Ishikawa (cell line): ENCODE data around the gene APBA1.

Experiments used
- CEBPB ChIP-seq: IDR thresholded peaks from 2 replicates; pipeline ENCODE4 v1.6.1; 2012
- CREB1 ChIP-seq: IDR thresholded peaks from 2 replicates; pipeline ENCODE4 v1.6.1; 2012; ENCODE audit warnings: low read depth
- EGR1 ChIP-seq: IDR thresholded peaks from 2 replicates; pipeline ENCODE4 v1.6.1; 2012
- EP300 ChIP-seq: IDR thresholded peaks from 2 replicates; pipeline ENCODE4 v1.6.1; 2012; ENCODE audit warnings: borderline replicate concordance
- FOXM1 ChIP-seq: IDR thresholded peaks from 2 replicates; pipeline ENCODE4 v1.6.1; 2012; ENCODE audit warnings: low read depth, borderline replicate concordance
- MAX ChIP-seq: IDR thresholded peaks from 2 replicates; pipeline ENCODE4 v1.6.1; 2012
- NFIC ChIP-seq: IDR thresholded peaks from 2 replicates; pipeline ENCODE4 v1.6.1; 2012
- RAD21 ChIP-seq: IDR thresholded peaks from 2 replicates; pipeline ENCODE4 v1.6.1; 2012; ENCODE audit warnings: low read depth
- TAF1 ChIP-seq: IDR thresholded peaks from 2 replicates; pipeline ENCODE4 v1.6.1; 2012; ENCODE audit warnings: low read depth, mild to moderate bottlenecking
- TCF12 ChIP-seq: IDR thresholded peaks from 2 replicates; pipeline ENCODE4 v1.6.1; 2012; ENCODE audit warnings: low read depth
- TEAD4 ChIP-seq: IDR thresholded peaks from 2 replicates; pipeline ENCODE4 v1.6.1; 2012
- USF1 ChIP-seq: IDR thresholded peaks from 2 replicates; pipeline ENCODE4 v1.6.1; 2012
- YY1 ChIP-seq: IDR thresholded peaks from 2 replicates; pipeline ENCODE4 v1.6.1; 2012; ENCODE audit warnings: low read depth
- ZBTB7A ChIP-seq: IDR thresholded peaks from 2 replicates; pipeline ENCODE4 v1.6.1; 2012; ENCODE audit warnings: low read depth
- TF ChIP-seq, protein P1 (sequence below): IDR thresholded peaks from 2 replicates; pipeline ENCODE4 v1.6.1; 2012; ENCODE audit warnings: low read depth, mild to moderate bottlenecking

APBA1 gene

DNA sequence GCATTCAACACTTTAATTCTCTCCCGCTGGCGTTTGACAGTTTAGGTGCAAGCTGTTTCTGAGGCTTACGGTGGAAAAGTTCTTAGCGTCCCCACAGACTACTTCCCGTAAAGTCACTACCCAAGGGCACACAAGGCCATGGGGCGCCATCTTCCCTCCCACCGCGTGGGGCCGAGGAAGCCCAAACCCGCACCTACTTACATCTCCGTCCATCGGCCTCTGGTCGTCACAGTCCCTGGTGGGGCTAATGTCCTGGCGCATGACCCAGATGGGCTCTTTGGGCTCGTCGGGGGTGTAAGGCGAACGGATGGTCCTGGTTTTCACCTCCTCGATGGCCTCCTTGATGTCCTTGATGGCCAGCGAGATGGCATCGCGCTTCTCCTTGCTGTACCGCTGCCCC is 156.4 kb downstream of the APBA1 start:
- TF ChIP-seq, protein P1, sequence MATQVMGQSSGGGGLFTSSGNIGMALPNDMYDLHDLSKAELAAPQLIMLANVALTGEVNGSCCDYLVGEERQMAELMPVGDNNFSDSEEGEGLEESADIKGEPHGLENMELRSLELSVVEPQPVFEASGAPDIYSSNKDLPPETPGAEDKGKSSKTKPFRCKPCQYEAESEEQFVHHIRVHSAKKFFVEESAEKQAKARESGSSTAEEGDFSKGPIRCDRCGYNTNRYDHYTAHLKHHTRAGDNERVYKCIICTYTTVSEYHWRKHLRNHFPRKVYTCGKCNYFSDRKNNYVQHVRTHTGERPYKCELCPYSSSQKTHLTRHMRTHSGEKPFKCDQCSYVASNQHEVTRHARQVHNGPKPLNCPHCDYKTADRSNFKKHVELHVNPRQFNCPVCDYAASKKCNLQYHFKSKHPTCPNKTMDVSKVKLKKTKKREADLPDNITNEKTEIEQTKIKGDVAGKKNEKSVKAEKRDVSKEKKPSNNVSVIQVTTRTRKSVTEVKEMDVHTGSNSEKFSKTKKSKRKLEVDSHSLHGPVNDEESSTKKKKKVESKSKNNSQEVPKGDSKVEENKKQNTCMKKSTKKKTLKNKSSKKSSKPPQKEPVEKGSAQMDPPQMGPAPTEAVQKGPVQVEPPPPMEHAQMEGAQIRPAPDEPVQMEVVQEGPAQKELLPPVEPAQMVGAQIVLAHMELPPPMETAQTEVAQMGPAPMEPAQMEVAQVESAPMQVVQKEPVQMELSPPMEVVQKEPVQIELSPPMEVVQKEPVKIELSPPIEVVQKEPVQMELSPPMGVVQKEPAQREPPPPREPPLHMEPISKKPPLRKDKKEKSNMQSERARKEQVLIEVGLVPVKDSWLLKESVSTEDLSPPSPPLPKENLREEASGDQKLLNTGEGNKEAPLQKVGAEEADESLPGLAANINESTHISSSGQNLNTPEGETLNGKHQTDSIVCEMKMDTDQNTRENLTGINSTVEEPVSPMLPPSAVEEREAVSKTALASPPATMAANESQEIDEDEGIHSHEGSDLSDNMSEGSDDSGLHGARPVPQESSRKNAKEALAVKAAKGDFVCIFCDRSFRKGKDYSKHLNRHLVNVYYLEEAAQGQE: no peak
- no peak for TF ChIP-seq TAF1
- TF ChIP-seq RAD21: no peak
- no peak for TF ChIP-seq TCF12
- TF ChIP-seq FOXM1: no peak

- TF ChIP-seq RAD21: no peak
- TF ChIP-seq TEAD4: no peak
- TF ChIP-seq, protein P1: no peak
- TF ChIP-seq ZBTB7A: no peak
- no peak for TF ChIP-seq NFIC
- no peak for TF ChIP-seq FOXM1
- TF ChIP-seq TAF1: no peak
Observed at GRCh38 chr9:69513141-69513820, 158.9 kb downstream of the APBA1 start.

DNA sequence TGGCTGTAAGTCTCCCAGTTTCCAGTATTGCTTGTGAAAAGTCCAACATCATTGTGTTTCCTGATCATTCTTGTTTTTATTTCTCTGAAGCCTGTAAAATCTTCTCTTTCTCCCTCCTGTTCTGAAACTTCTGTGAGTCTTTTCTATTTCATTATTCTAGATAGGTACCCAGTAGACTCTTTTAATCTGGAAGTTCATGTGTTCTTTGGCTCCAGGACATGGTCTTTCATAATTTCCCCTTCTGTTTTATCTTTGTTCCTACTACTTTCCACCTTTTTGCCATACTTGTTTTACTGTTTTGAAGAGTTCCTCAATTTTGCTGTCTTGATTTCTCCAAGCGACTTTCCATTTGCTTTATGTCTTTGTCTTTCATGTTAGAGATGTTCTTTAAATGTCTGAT is 168.1 kb downstream of the APBA1 start:
- no peak for TF ChIP-seq CEBPB

DNA sequence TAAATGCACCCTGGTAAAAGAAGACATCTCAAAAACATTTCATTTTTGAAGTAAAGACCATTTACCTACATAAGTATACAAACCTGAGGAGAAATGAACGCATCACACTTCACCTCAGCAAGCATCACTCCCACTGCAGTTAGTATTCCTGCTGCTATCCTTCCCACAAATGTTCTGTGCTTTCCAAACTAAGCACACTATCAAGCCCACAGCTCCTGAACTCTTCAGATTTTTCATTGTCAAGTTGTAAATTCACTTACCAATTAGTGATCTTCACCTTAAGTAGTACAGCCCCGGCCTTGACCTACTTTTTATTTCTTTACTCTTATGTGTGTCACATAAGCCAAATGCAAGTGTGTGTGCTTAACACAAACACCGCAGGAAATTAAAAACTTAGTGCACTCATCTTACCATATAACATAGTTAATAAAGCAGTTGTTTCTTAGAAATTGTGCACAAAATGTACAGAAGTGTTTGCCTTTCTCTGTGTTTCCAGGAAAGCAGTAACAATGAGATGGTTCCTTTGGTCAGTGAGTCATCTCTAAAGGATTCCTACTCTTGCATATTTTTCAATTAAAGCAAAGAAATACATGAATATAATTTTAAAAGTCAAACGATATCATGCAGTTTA is 169.4 kb downstream of the APBA1 start:
- TF ChIP-seq RAD21: no peak
- TF ChIP-seq TAF1: no peak
- no peak for TF ChIP-seq EP300
- TF ChIP-seq CREB1: no peak
- TF ChIP-seq CEBPB: no peak

DNA sequence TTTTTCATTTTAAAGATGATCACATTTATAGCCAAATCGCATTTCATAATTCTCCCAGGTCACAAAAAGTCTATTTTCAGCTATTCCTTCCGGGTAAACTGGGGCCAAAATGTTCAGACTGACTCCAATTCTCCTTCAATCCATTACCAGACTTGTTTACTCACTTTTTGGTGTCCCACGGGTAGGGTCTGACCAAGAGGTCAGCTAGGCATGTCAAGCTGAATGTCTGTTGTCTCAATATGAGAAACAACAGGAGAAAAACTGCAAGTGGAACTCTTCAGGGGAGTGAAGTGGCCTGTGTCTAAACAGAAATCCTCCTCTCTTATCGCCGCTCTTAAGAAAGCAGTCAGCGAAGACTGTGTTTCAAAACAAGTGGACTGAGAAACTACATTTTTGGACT is 171.3 kb downstream of the APBA1 start:
- TF ChIP-seq TEAD4 (no peak), RAD21 (no peak), YY1 (no peak), FOXM1 (no peak), TAF1 (no peak)
- TF ChIP-seq, protein P1: no peak

DNA sequence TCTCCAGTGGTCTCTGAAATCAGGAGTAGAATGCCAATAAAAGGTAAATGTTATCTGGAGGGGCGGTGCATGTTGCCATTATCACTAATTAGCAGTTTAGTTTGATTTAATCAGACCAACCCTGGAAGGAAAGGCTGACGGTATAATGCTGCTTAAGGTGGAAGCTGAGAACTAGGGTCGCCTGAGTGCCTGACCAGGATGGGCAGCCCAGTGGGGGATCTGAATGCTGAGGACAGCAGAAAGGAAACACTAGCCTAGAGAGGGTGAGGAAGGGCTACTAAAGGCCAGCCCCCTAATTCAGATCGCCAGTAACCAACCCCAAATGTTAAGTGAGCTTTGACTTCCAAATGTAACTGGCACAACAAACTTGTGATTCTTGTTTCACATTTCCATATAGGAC is 172.2 kb downstream of the APBA1 start:
- TF ChIP-seq ZBTB7A (no peak), TCF12 (no peak), CEBPB (no peak), USF1 (no peak), EP300 (no peak)

GRCh38 chr9:69499407-69499806 is 172.8 kb downstream of the APBA1 start:
- no peak for TF ChIP-seq MAX
- TF ChIP-seq EP300: no peak
- TF ChIP-seq FOXM1: no peak
- no peak for TF ChIP-seq CREB1
- TF ChIP-seq NFIC: no peak
- TF ChIP-seq EGR1: no peak
- no peak for TF ChIP-seq YY1
- no peak for TF ChIP-seq CEBPB
- no peak for TF ChIP-seq USF1
- TF ChIP-seq RAD21: no peak
- TF ChIP-seq TAF1: no peak
- TF ChIP-seq TCF12: no peak
- no peak for TF ChIP-seq TEAD4
- TF ChIP-seq ZBTB7A: no peak
- TF ChIP-seq, protein P1: no peak
